Adrenal gland (tissue), 12 donors: ENCODE data around the gene EXOC3L2. TPM values are rescaled to one million over a fixed set of nuclear protein-coding genes. Genes with fewer than 3 reads are reported as not detected.
A peak's percentile ranks its signal among the peaks of the same experiment; 100 is the strongest.

Experiments used
- DNase-seq, 7 donors: peaks; one replicate each; pipeline ENCODE4 v3.0.0-alpha.2; 2019 to 2020
- H3K27ac ChIP-seq, 5 donors: fragments of 200-600 bp; sonication (generic) in 4 of 5; 1 replicate in 3 of 5; 2 replicates in 2 of 5; pipeline versions ENCODE4 v1.5.1 to v1.8.0; 2016 to 2020; ENCODE audit warnings: mild to moderate bottlenecking in 1 of 5
- H3K27me3 ChIP-seq: fragments of 200-600 bp; 2 replicates; pipeline ENCODE4 v1.8.0; 2021
- H3K36me3 ChIP-seq, 2 donors: fragments of 200-600 bp; replicated peaks in 1 of 2; 1 replicate in 1 of 2; 2 replicates in 1 of 2; pipeline versions ENCODE4 v1.5.1 to v1.8.0; 2018 to 2022
- H3K4me1 ChIP-seq, 2 donors: fragments of 200-600 bp; replicated peaks in 1 of 2; 1 replicate in 1 of 2; 2 replicates in 1 of 2; pipeline versions ENCODE4 v1.5.1 to v1.8.0; 2018 to 2021
- H3K4me3 ChIP-seq, 4 donors: fragments of 200-600 bp; sonication (generic) in 3 of 4; one replicate each; pipeline ENCODE4 v1.5.1; 2016 to 2018
- H3K9me3 ChIP-seq, 3 donors: fragments of 200-600 bp; sonication (generic) in 1 of 3; replicated peaks in 1 of 3; 1 replicate in 2 of 3; 2 replicates in 1 of 3; pipeline versions ENCODE4 v1.5.1 to v1.8.0; 2016 to 2021
- POLR2A ChIP-seq, 2 donors: fragments of 450-650 bp; IDR thresholded peaks; one replicate each; pipeline ENCODE4 v1.6.1; 2017; ENCODE audit warnings: antibody characterized with exemption in 2 of 2, mild to moderate bottlenecking in 2 of 2, moderate library complexity in 1 of 2
- WGBS, 4 donors: extraction: QIAGEN DNeasy Blood & Tissue Kit in 2 of 4; methylation state at CpG; one replicate each; pipeline versions ENCODE4 v1.1.5 to v1.1.7; 2013 to 2017; 5-methylcytosine and 5-hydroxymethylcytosine counted together
- intact Hi-C, 2 donors: fragments of 100-400 bp; cut with DNase I; formaldehyde crosslinking; loops; one replicate each; pipeline versions ENCODE4 v1.14.1 to v1.15.0; 2022 to 2023
- polyA plus RNA-seq, 3 donors: library from polyadenylated mRNA; stranded (reverse); fragments of 200-250 nt in 2 of 3; fragments of 350-450 nt in 1 of 3; fragmentation: Illumina TruSeq in 1 of 3; extraction: RNeasy Lipid Tissue Mini Kit (QIAGEN cat#74804) in 1 of 3; gene quantifications; one replicate each; pipeline ENCODE4 v1.2.3, GENCODE V29; 2013 to 2014
- total RNA-seq, 9 donors: library from RNA; depleted of rRNA in 4 of 9; stranded (reverse); fragments of >200 nt in 4 of 9; fragments of 120-200 nt in 1 of 9; fragmentation: NEBNext Ultra II Directional in 1 of 9; extraction: Animal tissue kit (Norgen Biotek cat#: 25700) in 1 of 9; gene quantifications; one replicate each; pipeline versions ENCODE4 v1.1.0 to v1.2.4, GENCODE V29; 2013 to 2023
- TF ChIP-seq, protein P1 (sequence below), 6 experiments: fragments of 450-650 bp in 4 of 6; fragments of 200-600 bp in 2 of 6; sonication (generic) in 1 of 6; IDR thresholded peaks; 1 replicate in 5 of 6; 2 replicates in 1 of 6; pipeline versions ENCODE4 v1.5.1 to v1.8.0; 2016 to 2021; ENCODE audit warnings: antibody characterized with exemption in 6 of 6, mild to moderate bottlenecking in 2 of 6, moderate library complexity in 1 of 6
- donor health status: healthy with polysubstance abuse.
- donor health status: Bipolar disorder and iron deficiency.
- donor health status: DM: yes; HTN: yes; CAD: no.
- donor health status: DM: no; HTN: no; CAD: no.
- donor health status: DM: no; HTN: no; CAD: no.
- donor health status: DM: yes; HTN: yes; CAD: no.

Gene EXOC3L2
- total and polyA plus RNA-seq, 12 donors, result 2.1 to 26.4 (median 16.3) TPM

DNA sequence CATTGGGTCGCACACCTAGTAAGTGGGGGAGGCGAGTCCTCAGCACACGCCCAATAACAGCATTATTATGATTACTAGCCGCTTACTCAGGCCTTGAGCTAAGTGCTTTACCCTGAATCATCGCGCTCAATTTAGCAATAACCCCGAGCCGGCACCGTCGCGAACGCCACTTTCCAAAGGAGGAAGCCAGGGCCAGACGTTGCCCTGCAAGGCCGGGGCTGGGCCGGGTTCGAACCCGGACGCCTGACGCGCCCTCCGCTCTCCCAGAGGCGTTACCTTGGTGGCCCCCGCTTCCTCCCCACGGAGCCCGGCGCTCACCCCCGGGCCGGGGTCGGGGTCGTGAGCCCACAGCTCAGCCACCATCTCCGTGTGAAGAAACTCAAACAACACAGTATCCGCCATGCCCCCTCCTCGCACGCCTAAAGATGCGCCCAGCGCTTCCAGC, 67.4 kb downstream of the EXOC3L2 start, which contains the start of gene TRAPPC6A:
TRAPPC6A (minus strand) TSS at position 421 of the 445 bp plus-strand sequence; CDS start at position 402, 19 bp downstream.
- WGBS, 4 donors, result 0 to 1% (median 0%) methylated on average over 10 to 36 of the region's 36 CpGs
- no peaks in the 10 kb centered on the region for H3K27me3 ChIP-seq
- intact Hi-C loops, result no loop called here

DNA sequence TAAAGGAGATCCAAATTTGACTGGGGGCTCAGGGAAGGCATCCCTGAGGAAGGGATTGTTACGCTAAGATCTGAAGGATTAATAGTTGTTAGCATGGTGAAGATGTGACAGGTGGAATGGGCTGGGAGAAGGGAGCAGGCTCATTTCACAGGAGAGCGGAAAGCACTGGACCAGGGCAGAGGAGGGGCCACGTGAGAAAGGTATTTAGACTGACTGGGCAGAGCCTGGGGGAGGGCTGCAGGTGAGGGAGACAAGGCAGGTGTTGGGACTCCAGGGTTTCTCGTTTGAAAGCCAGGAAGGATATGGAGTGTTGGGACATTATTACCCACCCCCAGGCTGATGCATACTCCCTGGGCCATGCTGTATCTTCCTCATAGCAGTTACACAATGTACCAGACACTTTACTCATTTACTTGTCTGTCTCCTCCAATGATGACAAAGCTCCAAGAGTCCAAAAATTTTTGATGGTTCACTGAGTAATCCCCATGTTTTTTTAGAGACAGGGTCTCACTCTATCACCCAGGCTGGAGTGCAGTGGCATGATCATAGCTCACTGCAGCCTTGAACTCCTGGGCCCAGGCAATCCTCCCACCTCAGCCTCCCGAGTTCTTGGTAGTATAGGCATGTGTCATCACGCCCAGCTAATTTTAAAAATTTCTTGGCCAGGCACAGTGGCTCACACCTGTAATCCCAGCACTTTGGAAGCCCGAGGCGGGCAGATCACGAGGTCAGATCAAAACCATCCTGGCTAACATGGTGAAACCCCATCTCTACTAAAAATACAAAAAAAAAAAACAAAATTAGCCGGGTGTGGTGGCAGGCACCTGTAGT, 69.5 kb downstream of the EXOC3L2 start:
- Histone ChIP-seq H3K36me3 (no peaks in the 10 kb centered on the region), H3K4me1 (peaks cover 18 to 23% of the 10 kb centered on the region in 2 donors), H3K27me3 (no peaks in the 10 kb centered on the region), H3K9me3 (no peaks in the 10 kb centered on the region), H3K4me3 (no peak overlapping the region), H3K27ac (no peak overlapping the region)
- WGBS, 4 donors, result 76 to 82% (median 80%) methylated on average over 10 of the region's 10 CpGs
- DNase-seq, result no peak
- TF ChIP-seq, protein P1, sequence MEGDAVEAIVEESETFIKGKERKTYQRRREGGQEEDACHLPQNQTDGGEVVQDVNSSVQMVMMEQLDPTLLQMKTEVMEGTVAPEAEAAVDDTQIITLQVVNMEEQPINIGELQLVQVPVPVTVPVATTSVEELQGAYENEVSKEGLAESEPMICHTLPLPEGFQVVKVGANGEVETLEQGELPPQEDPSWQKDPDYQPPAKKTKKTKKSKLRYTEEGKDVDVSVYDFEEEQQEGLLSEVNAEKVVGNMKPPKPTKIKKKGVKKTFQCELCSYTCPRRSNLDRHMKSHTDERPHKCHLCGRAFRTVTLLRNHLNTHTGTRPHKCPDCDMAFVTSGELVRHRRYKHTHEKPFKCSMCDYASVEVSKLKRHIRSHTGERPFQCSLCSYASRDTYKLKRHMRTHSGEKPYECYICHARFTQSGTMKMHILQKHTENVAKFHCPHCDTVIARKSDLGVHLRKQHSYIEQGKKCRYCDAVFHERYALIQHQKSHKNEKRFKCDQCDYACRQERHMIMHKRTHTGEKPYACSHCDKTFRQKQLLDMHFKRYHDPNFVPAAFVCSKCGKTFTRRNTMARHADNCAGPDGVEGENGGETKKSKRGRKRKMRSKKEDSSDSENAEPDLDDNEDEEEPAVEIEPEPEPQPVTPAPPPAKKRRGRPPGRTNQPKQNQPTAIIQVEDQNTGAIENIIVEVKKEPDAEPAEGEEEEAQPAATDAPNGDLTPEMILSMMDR (IDR thresholded peaks at IDR 0.05), result no peak
- no peak for TF ChIP-seq POLR2A (IDR thresholded peaks at IDR 0.05)
- intact Hi-C loops, result no loop called here

More for the DNA sequence above, 67.4 kb downstream of the EXOC3L2 start, which contains the start of gene TRAPPC6A:
- no peaks in the 10 kb centered on the region for H3K36me3 ChIP-seq
- TF ChIP-seq, protein P1 (IDR thresholded peaks at IDR 0.05), result no peak
- peak; percentile 20 to 84 for TF ChIP-seq POLR2A (IDR thresholded peaks at IDR 0.05)
- peak in 2 of 7 donors; percentile 68 to 77 for DNase-seq
- peak within 1 kb of the TSS; percentile 80 to 95 (median 86) for H3K27ac ChIP-seq
- H3K4me1 ChIP-seq, result peaks cover 19 to 32% of the 10 kb centered on the region in 2 donors
- peak within 1 kb of the TSS; percentile 20 to 70 (median 60) for H3K4me3 ChIP-seq
- H3K9me3 ChIP-seq, result no peaks in the 10 kb centered on the region

DNA sequence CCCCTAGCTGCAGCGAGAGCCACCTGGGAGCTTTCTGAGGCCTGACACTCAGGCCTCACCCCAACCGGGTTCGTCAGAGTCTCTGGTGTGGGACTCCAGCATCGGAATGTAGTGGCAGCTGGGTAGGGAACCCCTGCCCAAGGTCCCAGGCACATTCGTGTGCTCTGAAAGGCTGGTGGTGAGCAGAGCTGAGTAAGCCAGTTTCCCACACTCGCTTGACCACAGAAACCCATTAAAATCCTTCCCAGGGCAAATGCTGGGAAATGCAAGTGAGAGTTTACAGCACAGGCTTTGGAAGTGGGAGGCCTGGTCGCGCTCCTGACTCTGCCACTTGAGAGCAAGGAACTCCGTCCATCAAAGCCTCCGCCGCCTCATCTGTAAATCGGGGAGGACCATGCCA, 71.4 kb downstream of the EXOC3L2 start:
- intact Hi-C loops, result no loop called here
- TF ChIP-seq POLR2A (IDR thresholded peaks at IDR 0.05), result no peak
- TF ChIP-seq, protein P1 (IDR thresholded peaks at IDR 0.05), result no peak

DNA sequence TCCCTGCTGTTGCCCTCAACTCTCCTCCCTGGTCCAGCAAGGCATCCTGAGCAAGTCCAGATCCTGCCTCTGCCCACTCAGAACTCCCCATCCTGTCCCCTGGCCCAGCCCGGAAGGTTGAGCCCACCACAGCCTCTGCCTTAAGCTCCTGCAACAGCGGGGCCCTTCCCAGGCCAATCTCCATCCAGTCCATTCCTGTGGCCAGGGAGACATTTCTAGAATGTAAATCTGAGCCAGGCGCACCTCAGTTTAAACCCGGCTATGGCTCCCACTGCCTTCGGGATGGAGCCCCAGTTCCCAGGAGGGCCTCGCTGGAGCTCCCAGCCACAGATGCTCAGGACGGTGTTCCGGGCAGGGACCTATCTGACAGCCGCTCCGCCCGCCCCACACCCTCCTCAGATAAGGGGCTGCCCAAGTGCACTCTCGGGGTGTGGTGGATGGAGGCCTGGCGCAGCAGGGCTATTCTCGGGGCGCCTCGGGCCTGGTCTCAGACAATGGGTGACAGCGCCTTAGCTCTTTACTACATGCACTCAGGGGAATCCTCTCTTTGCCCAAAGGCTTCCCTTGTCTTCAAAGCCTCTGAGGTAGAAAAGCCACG, 72.5 kb downstream of the EXOC3L2 start:
- Histone ChIP-seq H3K27me3 (no peaks in the 10 kb centered on the region), H3K4me1 (peaks cover 6% of the 10 kb centered on the region in 2 donors), H3K9me3 (no peaks in the 10 kb centered on the region), H3K4me3 (no peak overlapping the region), H3K36me3 (no peaks in the 10 kb centered on the region), H3K27ac (peak overlapping the region in 1 of 5 donors; percentile 45)
- 94 to 100% (median 96%) methylated on average over 1 to 17 of the region's 18 CpGs for WGBS, 4 donors
- TF ChIP-seq, protein P1 (IDR thresholded peaks at IDR 0.05), result no peak
- TF ChIP-seq POLR2A (IDR thresholded peaks at IDR 0.05), result no peak
- DNase-seq, result no peak
- intact Hi-C loops, result no loop called here

More for the DNA sequence above, 71.4 kb downstream of the EXOC3L2 start:
- Histone ChIP-seq H3K27ac (no peak overlapping the region), H3K4me1 (peaks cover 6% of the 10 kb centered on the region in 2 donors), H3K36me3 (no peaks in the 10 kb centered on the region), H3K4me3 (no peak overlapping the region), H3K27me3 (no peaks in the 10 kb centered on the region), H3K9me3 (no peaks in the 10 kb centered on the region)
- 69 to 82% (median 73%) methylated on average over 10 to 12 of the region's 12 CpGs for WGBS, 4 donors
- DNase-seq, result peak in 1 of 7 donors; percentile 47
